ENCODE data around the gene BICD1.
"Not testable (repeated sequence)": the region's sequence is repeated elsewhere in the genome, so short reads cannot be mapped to it uniquely, and the experiment has no call there.

Gene BICD1

GRCh38 chr12:32084753-32085152 is 21.9 kb upstream of the BICD1 start:
- H3K27ac Mint-ChIP-seq = no peak overlapping the region
- no peak overlapping the region for H3K4me3 Mint-ChIP-seq
- H3K36me3 Mint-ChIP-seq (ENCODE audit: insufficient read depth) = no peaks in the 10 kb centered on the region
- H3K4me1 Mint-ChIP-seq (ENCODE audit: low read depth in 2 of 2) = no peaks in the 10 kb centered on the region
- DNase-seq = no peak
- no peak for ATAC-seq (replicated peaks)
- no peaks in the 10 kb centered on the region for H3K9me3 Mint-ChIP-seq
- H3K27me3 Mint-ChIP-seq = no peaks in the 10 kb centered on the region

GRCh38 chr12:32087306-32087705 is 19.3 kb upstream of the BICD1 start:
- Mint-ChIP-seq H3K36me3 (ENCODE audit: insufficient read depth) (no peaks in the 10 kb centered on the region), H3K4me1 (ENCODE audit: low read depth in 2 of 2) (no peaks in the 10 kb centered on the region), H3K9me3 (no peaks in the 10 kb centered on the region), H3K27me3 (no peaks in the 10 kb centered on the region), H3K4me3 (no peak overlapping the region), H3K27ac (no peak overlapping the region)
- ATAC-seq (replicated peaks) (no peak), DNase-seq (no peak)

GRCh38 chr12:32089156-32089555 is 17.5 kb upstream of the BICD1 start:
- Mint-ChIP-seq H3K9me3 (no peaks in the 10 kb centered on the region), H3K36me3 (ENCODE audit: insufficient read depth) (no peaks in the 10 kb centered on the region), H3K27ac (no peak overlapping the region), H3K4me1 (ENCODE audit: low read depth in 2 of 2) (no peaks in the 10 kb centered on the region), H3K27me3 (no peaks in the 10 kb centered on the region), H3K4me3 (no peak overlapping the region)
- DNase-seq (no peak), ATAC-seq (replicated peaks) (no peak)

GRCh38 chr12:32089586-32089985 is 17.1 kb upstream of the BICD1 start:
- Mint-ChIP-seq H3K27ac (no peak overlapping the region), H3K4me1 (ENCODE audit: low read depth in 2 of 2) (no peaks in the 10 kb centered on the region), H3K9me3 (no peaks in the 10 kb centered on the region), H3K27me3 (no peaks in the 10 kb centered on the region), H3K4me3 (no peak overlapping the region), H3K36me3 (ENCODE audit: insufficient read depth) (no peaks in the 10 kb centered on the region)
- no peak for ATAC-seq (replicated peaks)
- DNase-seq = no peak

- Mint-ChIP-seq H3K27me3 (no peaks in the 10 kb centered on the region), H3K27ac (no peak overlapping the region), H3K9me3 (no peaks in the 10 kb centered on the region), H3K36me3 (ENCODE audit: insufficient read depth) (no peaks in the 10 kb centered on the region), H3K4me1 (ENCODE audit: low read depth in 2 of 2) (no peaks in the 10 kb centered on the region), H3K4me3 (no peak overlapping the region)
- ATAC-seq (replicated peaks) (no peak), DNase-seq (no peak)
Measured at GRCh38 chr12:32091696-32092095, 15.0 kb upstream of the BICD1 start.

- Mint-ChIP-seq H3K27me3 (no peaks in the 10 kb centered on the region), H3K4me1 (ENCODE audit: low read depth in 2 of 2) (no peaks in the 10 kb centered on the region), H3K9me3 (no peaks in the 10 kb centered on the region), H3K27ac (no peak overlapping the region), H3K36me3 (ENCODE audit: insufficient read depth) (no peaks in the 10 kb centered on the region), H3K4me3 (no peak overlapping the region)
- DNase-seq (no peak), ATAC-seq (replicated peaks) (no peak)
Measured at GRCh38 chr12:32098112-32098511, 8.5 kb upstream of the BICD1 start.

GRCh38 chr12:32099275-32099674 is 7.4 kb upstream of the BICD1 start:
- H3K36me3 Mint-ChIP-seq (ENCODE audit: insufficient read depth); H3K4me1 Mint-ChIP-seq (ENCODE audit: low read depth in 2 of 2); DNase-seq; H3K27me3 Mint-ChIP-seq; H3K27ac Mint-ChIP-seq; H3K4me3 Mint-ChIP-seq; H3K9me3 Mint-ChIP-seq; ATAC-seq (replicated peaks): not testable (repeated sequence)

- no peaks in the 10 kb centered on the region for H3K9me3 Mint-ChIP-seq
- H3K27ac Mint-ChIP-seq = no peak overlapping the region
- no peak overlapping the region for H3K4me3 Mint-ChIP-seq
- DNase-seq = no peak
- H3K4me1 Mint-ChIP-seq (ENCODE audit: low read depth in 2 of 2) = no peaks in the 10 kb centered on the region
- ATAC-seq (replicated peaks) = no peak
- no peaks in the 10 kb centered on the region for H3K36me3 Mint-ChIP-seq (ENCODE audit: insufficient read depth)
- H3K27me3 Mint-ChIP-seq = no peaks in the 10 kb centered on the region
Measured at GRCh38 chr12:32100361-32100760, 6.3 kb upstream of the BICD1 start.

GRCh38 chr12:32100888-32101287 is 5.8 kb upstream of the BICD1 start:
- DNase-seq (no peak), ATAC-seq (replicated peaks) (no peak)
- no peaks in the 10 kb centered on the region for H3K9me3 Mint-ChIP-seq
- no peaks in the 10 kb centered on the region for H3K27me3 Mint-ChIP-seq
- no peak overlapping the region for H3K4me3 Mint-ChIP-seq
- no peak overlapping the region for H3K27ac Mint-ChIP-seq
- no peaks in the 10 kb centered on the region for H3K36me3 Mint-ChIP-seq (ENCODE audit: insufficient read depth)
- peaks cover 0 to 3% of the 10 kb centered on the region in 2 donors for H3K4me1 Mint-ChIP-seq (ENCODE audit: low read depth in 2 of 2)

- DNase-seq = no peak
- Mint-ChIP-seq H3K36me3 (ENCODE audit: insufficient read depth) (peaks cover 7% of the 10 kb centered on the region), H3K27ac (no peak overlapping the region), H3K27me3 (no peaks in the 10 kb centered on the region), H3K4me1 (ENCODE audit: low read depth in 2 of 2) (peaks cover 5 to 9% of the 10 kb centered on the region in 2 donors), H3K4me3 (no peak overlapping the region), H3K9me3 (no peaks in the 10 kb centered on the region)
- no peak for ATAC-seq (replicated peaks)
Measured at GRCh38 chr12:32102234-32102633, 4.4 kb upstream of the BICD1 start.

GRCh38 chr12:32104572-32105355 is 1.9 kb upstream of the BICD1 start:
- Mint-ChIP-seq H3K4me3 (peak overlapping the region in 1 of 2 donors; percentile 14), H3K36me3 (ENCODE audit: insufficient read depth) (peaks cover 7% of the 10 kb centered on the region), H3K27me3 (no peaks in the 10 kb centered on the region), H3K4me1 (ENCODE audit: low read depth in 2 of 2) (peaks cover 22 to 28% of the 10 kb centered on the region in 2 donors), H3K27ac (no peak overlapping the region), H3K9me3 (no peaks in the 10 kb centered on the region)
- ATAC-seq (replicated peaks) (no peak), DNase-seq (no peak)

- ATAC-seq (replicated peaks) (no peak), DNase-seq (no peak)
- Mint-ChIP-seq H3K27ac (peak overlapping the region; percentile 69 to 96), H3K9me3 (no peaks in the 10 kb centered on the region), H3K27me3 (no peaks in the 10 kb centered on the region), H3K36me3 (ENCODE audit: insufficient read depth) (peaks cover 7% of the 10 kb centered on the region), H3K4me1 (ENCODE audit: low read depth in 2 of 2) (peaks cover 26 to 28% of the 10 kb centered on the region in 2 donors), H3K4me3 (peak overlapping the region; percentile 78 to 93)
Measured at GRCh38 chr12:32105986-32106516, 596 bp upstream of the BICD1 start.

GRCh38 chr12:32107359-32108267 is 966 bp downstream of the BICD1 start:
- H3K4me3 Mint-ChIP-seq = peak overlapping the region; percentile 78 to 93
- ATAC-seq (replicated peaks) = peak; percentile 9

More at GRCh38 chr12:32107359-32108267, 966 bp downstream of the BICD1 start:
- Mint-ChIP-seq H3K4me1 (ENCODE audit: low read depth in 2 of 2) (peaks cover 26 to 28% of the 10 kb centered on the region in 2 donors), H3K27me3 (no peaks in the 10 kb centered on the region), H3K36me3 (ENCODE audit: insufficient read depth) (peaks cover 7% of the 10 kb centered on the region), H3K27ac (peak overlapping the region; percentile 94 to 96), H3K9me3 (no peaks in the 10 kb centered on the region)
- peak in 1 of 3 experiments; percentile 2 for DNase-seq
